ENCODE data around the gene SLC25A14. TPM values are rescaled to one million over a fixed set of nuclear protein-coding genes. Genes with fewer than 3 reads are reported as not detected.

The SLC25A14 gene
- total and polyA plus RNA-seq, 2 experiments from 2014 or later, result 8.3 to 14.9 TPM

DNA sequence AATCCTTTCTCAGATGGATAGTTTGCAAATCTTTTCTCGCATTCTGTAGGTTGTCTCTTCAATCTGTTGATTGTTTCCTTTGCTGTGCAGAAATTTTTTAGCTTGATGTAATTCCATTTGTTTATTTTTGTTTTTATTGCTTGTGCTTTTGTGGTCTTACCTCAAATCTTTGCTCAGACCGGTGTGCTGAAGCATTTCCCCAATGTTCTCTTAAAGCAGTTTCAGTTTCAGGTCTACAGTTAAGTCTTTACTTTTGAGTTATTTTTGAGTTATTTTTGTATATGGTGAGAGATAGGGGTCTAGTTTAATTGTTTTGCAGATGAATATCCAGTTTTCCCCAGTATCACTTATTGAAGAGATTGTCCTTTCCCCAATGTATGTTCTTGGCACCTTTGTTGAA lies 18.2 kb upstream of the SLC25A14 start (continued):
- TF ChIP-seq, protein P1, sequence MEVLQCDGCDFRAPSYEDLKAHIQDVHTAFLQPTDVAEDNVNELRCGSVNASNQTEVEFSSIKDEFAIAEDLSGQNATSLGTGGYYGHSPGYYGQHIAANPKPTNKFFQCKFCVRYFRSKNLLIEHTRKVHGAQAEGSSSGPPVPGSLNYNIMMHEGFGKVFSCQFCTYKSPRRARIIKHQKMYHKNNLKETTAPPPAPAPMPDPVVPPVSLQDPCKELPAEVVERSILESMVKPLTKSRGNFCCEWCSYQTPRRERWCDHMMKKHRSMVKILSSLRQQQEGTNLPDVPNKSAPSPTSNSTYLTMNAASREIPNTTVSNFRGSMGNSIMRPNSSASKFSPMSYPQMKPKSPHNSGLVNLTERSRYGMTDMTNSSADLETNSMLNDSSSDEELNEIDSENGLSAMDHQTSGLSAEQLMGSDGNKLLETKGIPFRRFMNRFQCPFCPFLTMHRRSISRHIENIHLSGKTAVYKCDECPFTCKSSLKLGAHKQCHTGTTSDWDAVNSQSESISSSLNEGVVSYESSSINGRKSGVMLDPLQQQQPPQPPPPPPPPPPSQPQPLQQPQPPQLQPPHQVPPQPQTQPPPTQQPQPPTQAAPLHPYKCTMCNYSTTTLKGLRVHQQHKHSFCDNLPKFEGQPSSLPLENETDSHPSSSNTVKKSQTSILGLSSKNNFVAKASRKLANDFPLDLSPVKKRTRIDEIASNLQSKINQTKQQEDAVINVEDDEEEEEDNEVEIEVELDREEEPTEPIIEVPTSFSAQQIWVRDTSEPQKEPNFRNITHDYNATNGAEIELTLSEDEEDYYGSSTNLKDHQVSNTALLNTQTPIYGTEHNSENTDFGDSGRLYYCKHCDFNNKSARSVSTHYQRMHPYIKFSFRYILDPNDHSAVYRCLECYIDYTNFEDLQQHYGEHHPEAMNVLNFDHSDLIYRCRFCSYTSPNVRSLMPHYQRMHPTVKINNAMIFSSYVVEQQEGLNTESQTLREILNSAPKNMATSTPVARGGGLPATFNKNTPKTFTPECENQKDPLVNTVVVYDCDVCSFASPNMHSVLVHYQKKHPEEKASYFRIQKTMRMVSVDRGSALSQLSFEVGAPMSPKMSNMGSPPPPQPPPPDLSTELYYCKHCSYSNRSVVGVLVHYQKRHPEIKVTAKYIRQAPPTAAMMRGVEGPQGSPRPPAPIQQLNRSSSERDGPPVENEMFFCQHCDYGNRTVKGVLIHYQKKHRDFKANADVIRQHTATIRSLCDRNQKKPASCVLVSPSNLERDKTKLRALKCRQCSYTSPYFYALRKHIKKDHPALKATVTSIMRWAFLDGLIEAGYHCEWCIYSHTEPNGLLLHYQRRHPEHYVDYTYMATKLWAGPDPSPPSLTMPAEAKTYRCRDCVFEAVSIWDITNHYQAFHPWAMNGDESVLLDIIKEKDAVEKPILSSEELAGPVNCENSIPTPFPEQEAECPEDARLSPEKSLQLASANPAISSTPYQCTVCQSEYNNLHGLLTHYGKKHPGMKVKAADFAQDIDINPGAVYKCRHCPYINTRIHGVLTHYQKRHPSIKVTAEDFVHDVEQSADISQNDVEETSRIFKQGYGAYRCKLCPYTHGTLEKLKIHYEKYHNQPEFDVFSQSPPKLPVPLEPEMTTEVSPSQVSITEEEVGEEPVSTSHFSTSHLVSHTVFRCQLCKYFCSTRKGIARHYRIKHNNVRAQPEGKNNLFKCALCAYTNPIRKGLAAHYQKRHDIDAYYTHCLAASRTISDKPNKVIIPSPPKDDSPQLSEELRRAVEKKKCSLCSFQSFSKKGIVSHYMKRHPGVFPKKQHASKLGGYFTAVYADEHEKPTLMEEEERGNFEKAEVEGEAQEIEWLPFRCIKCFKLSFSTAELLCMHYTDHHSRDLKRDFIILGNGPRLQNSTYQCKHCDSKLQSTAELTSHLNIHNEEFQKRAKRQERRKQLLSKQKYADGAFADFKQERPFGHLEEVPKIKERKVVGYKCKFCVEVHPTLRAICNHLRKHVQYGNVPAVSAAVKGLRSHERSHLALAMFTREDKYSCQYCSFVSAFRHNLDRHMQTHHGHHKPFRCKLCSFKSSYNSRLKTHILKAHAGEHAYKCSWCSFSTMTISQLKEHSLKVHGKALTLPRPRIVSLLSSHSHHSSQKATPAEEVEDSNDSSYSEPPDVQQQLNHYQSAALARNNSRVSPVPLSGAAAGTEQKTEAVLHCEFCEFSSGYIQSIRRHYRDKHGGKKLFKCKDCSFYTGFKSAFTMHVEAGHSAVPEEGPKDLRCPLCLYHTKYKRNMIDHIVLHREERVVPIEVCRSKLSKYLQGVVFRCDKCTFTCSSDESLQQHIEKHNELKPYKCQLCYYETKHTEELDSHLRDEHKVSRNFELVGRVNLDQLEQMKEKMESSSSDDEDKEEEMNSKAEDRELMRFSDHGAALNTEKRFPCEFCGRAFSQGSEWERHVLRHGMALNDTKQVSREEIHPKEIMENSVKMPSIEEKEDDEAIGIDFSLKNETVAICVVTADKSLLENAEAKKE (CRISPR knock-in tag; IDR thresholded peaks at IDR 0.05), result no peak
- TF ChIP-seq CTCF (conservative IDR thresholded peaks at IDR 0.05; ENCODE audit: low read depth in 2 of 2) (no peak), EZH2 (IDR thresholded peaks at IDR 0.05; ENCODE audit: low read depth, unreplicated experiment) (no peak)

DNA sequence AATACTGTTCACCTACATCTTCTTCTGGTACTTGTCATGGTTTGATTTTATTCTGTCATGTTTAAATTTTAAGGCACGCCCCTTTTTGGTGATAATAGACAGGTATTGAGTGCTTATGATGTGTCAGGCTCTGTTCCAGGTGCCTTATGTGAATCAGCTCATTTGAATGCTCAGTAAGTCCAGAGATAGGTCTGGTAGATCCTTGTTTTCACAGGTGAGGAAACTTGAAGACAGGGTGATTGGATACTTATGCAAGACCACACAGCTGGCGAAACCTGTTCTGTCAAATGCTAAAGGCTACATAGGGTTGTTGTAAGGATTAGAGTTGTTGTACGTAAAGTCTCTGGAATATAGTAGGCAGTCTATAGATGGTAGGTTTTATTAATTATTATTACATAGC lies 9.6 kb upstream of the SLC25A14 start:
- H3K27ac Mint-ChIP-seq, result no peak overlapping the region
- H3K36me3 Mint-ChIP-seq (ENCODE audit: low read depth), result no peaks in the 10 kb centered on the region
- peaks cover 5% of the 10 kb centered on the region; the same call in 1 of the 3 replicates for H3K4me1 Mint-ChIP-seq
- Histone ChIP-seq H3K4me1 (ENCODE audit: insufficient read depth) (no peaks in the 10 kb centered on the region), H3K4me2 (no peak overlapping the region), H3K79me2 (replicated peaks; ENCODE audit: insufficient read depth) (no peaks in the 10 kb centered on the region), H3K27me3 (ENCODE audit: insufficient read depth) (no peaks in the 10 kb centered on the region), H3F3A (replicated peaks; ENCODE audit: low read depth) (no peaks in the 10 kb centered on the region), H3K36me3 (ENCODE audit: insufficient read depth) (no peaks in the 10 kb centered on the region), H3K27ac (ENCODE audit: low read depth) (no peak overlapping the region), H2AFZ (no peak overlapping the region), H4K20me1 (replicated peaks; ENCODE audit: insufficient read depth) (no peaks in the 10 kb centered on the region), H3K4me3 (no peak overlapping the region), H3K9me2 (ENCODE audit: insufficient read depth) (no peaks in the 10 kb centered on the region)
- ATAC-seq, result no peak
- no peaks in the 10 kb centered on the region for H3K9me3 Mint-ChIP-seq
- no peak for DNase-seq (ENCODE audit: low spot score)
- H3K4me3 Mint-ChIP-seq, result no peak overlapping the region
- no peaks in the 10 kb centered on the region for H3K27me3 Mint-ChIP-seq (ENCODE audit: insufficient read depth, low read depth, poor library complexity)
- TF ChIP-seq CTCF (conservative IDR thresholded peaks at IDR 0.05; ENCODE audit: low read depth in 2 of 2), result no peak
- no peak for TF ChIP-seq ZNF114 (CRISPR knock-in tag; IDR thresholded peaks at IDR 0.05)
- TF ChIP-seq, protein P1 (CRISPR knock-in tag; IDR thresholded peaks at IDR 0.05), result no peak

Data from GM23338 (cell line).